Fibroblast of mammary gland (primary cell): ENCODE results near the gene KCNK4.

Experiments used
- DNase-seq: peaks from one replicate; pipeline ENCODE4 v3.0.0-alpha.2; 2010; ENCODE audit warnings: low read depth
- H3K4me3 ChIP-seq: 2 replicates; pipeline ENCODE4 v1.5.1; 2011; ENCODE audit warnings: low read depth, mild to moderate bottlenecking, low read length, moderate library complexity; ENCODE audit not compliant: control insufficient read depth
- CTCF ChIP-seq: conservative IDR thresholded peaks from 2 replicates; pipeline ENCODE4 v1.5.1; 2011; ENCODE audit warnings: low read depth, low read length, inconsistent platforms; ENCODE audit not compliant: control insufficient read depth, insufficient read depth

Gene KCNK4

GRCh38 chr11:64291262-64291751, at the start of gene KCNK4:
Gene KCNK4, plus strand, starts transcription at chr11:64291302. Its CDS starts 1,717 bp downstream, at chr11:64293019.
- no peak for TF ChIP-seq CTCF
- DNase-seq, result no peak
- H3K4me3 ChIP-seq, result no peak within 1 kb of the TSS

- H3K4me3 ChIP-seq, result peak overlapping the region; percentile 77
- TF ChIP-seq CTCF, result no peak
- DNase-seq, result peak; percentile 28
These were observed 49.4 kb upstream of the KCNK4 start for GRCh38 chr11:64241491-64242374.

- DNase-seq, result no peak
- H3K4me3 ChIP-seq, result no peak overlapping the region
- no peak for TF ChIP-seq CTCF
These were observed 47.8 kb upstream of the KCNK4 start for GRCh38 chr11:64243236-64243854.

GRCh38 chr11:64244107-64244506, 47.0 kb upstream of the KCNK4 start:
- H3K4me3 ChIP-seq, result no peak overlapping the region
- TF ChIP-seq CTCF, result no peak
- DNase-seq, result no peak

GRCh38 chr11:64244966-64245365, 46.1 kb upstream of the KCNK4 start:
- no peak for DNase-seq
- TF ChIP-seq CTCF, result no peak
- peak overlapping the region; percentile 98 for H3K4me3 ChIP-seq

- peak overlapping the region; percentile 98 for H3K4me3 ChIP-seq
- TF ChIP-seq CTCF, result no peak
- no peak for DNase-seq
These were observed 45.7 kb upstream of the KCNK4 start for GRCh38 chr11:64245401-64245796.
